NCI-H1092 (cell line): Measurements from ENCODE around the gene CPNE5.

Experiments
- DNase-seq: peaks from one replicate; lab custom pipeline; 2025; lab: John Stamatoyannopoulos, UW

The CPNE5 gene

GRCh38 chr6:36793296-36793912, 45.8 kb downstream of the CPNE5 start:
- DNase-seq, result no peak

- DNase-seq, result no peak
Observed at GRCh38 chr6:36791521-36792135, 47.6 kb downstream of the CPNE5 start.

- DNase-seq, result no peak
Observed at GRCh38 chr6:36791085-36791484, 48.2 kb downstream of the CPNE5 start.

- DNase-seq, result no peak
Observed at GRCh38 chr6:36788768-36789167, 50.5 kb downstream of the CPNE5 start.

GRCh38 chr6:36788186-36788585, 51.1 kb downstream of the CPNE5 start:
- no peak for DNase-seq

GRCh38 chr6:36787210-36787609, 52.0 kb downstream of the CPNE5 start:
- no peak for DNase-seq

- no peak for DNase-seq
Observed at GRCh38 chr6:36786055-36786675, 53.1 kb downstream of the CPNE5 start.

GRCh38 chr6:36784376-36784636, 54.9 kb downstream of the CPNE5 start:
- no peak for DNase-seq

- DNase-seq, result no peak
Observed at GRCh38 chr6:36783603-36784375, 55.5 kb downstream of the CPNE5 start.

- no peak for DNase-seq
Observed at GRCh38 chr6:36781669-36782068, 57.6 kb downstream of the CPNE5 start.

GRCh38 chr6:36780442-36781177, 58.6 kb downstream of the CPNE5 start:
- no peak for DNase-seq

GRCh38 chr6:36779227-36779626, 60.0 kb downstream of the CPNE5 start:
- DNase-seq, result no peak

- DNase-seq, result no peak
Observed at GRCh38 chr6:36777801-36778200, 61.4 kb downstream of the CPNE5 start.

- DNase-seq, result no peak
Observed at GRCh38 chr6:36776167-36776566, 63.1 kb downstream of the CPNE5 start.

- DNase-seq, result no peak
Observed at GRCh38 chr6:36774331-36774730, 64.9 kb downstream of the CPNE5 start.

GRCh38 chr6:36772397-36772796, 66.8 kb downstream of the CPNE5 start:
- no peak for DNase-seq

- DNase-seq, result no peak
Observed at GRCh38 chr6:36771145-36771544, 68.1 kb downstream of the CPNE5 start.

GRCh38 chr6:36769676-36770499, 69.4 kb downstream of the CPNE5 start:
- DNase-seq, result no peak

- no peak for DNase-seq
Observed at GRCh38 chr6:36769183-36769675, 70.0 kb downstream of the CPNE5 start.

- DNase-seq, result no peak
Observed at GRCh38 chr6:36766399-36766945, 72.8 kb downstream of the CPNE5 start.
